ENCODE measurements around the gene TBX21. TPM values are rescaled to one million over a fixed set of nuclear protein-coding genes. Genes with fewer than 3 reads are reported as not detected.

The TBX21 gene
- total RNA-seq, 1 experiment from 2014 or later = 0.15 TPM

DNA sequence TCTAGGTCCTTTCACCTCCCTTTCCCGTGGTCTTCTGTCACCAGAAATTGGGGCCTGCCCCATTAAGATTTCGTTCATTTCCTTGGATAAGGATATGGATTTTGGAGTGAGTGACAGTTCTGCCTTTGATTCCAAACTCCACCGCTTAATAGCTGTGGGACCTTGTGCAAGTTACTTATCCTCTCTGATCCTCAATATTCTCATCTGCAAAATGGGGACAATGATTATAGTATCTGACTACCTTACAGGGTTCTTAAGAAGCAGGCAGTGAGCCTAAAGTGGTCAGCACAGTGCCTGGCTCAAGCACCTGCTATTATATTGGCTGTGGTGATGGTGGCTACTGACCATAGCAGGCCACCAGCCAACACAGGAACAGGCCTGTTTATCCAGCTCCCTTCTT is 23.4 kb upstream of the TBX21 start:
- ATAC-seq = no peak
- H3K36me3 Mint-ChIP-seq = no peaks in the 10 kb centered on the region
- H3K4me3 Mint-ChIP-seq = peak overlapping the region; percentile 43
- peaks cover 38% of the 10 kb centered on the region for H3K27me3 Mint-ChIP-seq (ENCODE audit: low read depth)
- H3K9me3 Mint-ChIP-seq = no peaks in the 10 kb centered on the region
- CTCF ChIA-PET = interaction anchor here (1.8 to 3.5 kb wide), 5 partner anchors 9 to 80 kb away, joined by 5 to 37 read pairs (median 15); partner anchors contain the start of gene TBX21
- TF ChIP-seq ZNF396 (CRISPR knock-in tag; IDR thresholded peaks at IDR 0.05; ENCODE audit: borderline replicate concordance) (no peak), ZNF423 (CRISPR knock-in tag; IDR thresholded peaks at IDR 0.05) (no peak), ZNF138 (CRISPR knock-in tag; conservative IDR thresholded peaks at IDR 0.05) (no peak), GRHL2 (CRISPR knock-in tag; IDR thresholded peaks at IDR 0.05; ENCODE audit: insufficient replicate concordance, severe bottlenecking) (no peak), ZNF121 (CRISPR knock-in tag; IDR thresholded peaks at IDR 0.05) (no peak), ZNF512 (CRISPR knock-in tag; IDR thresholded peaks at IDR 0.05; ENCODE audit: borderline replicate concordance) (no peak), TCF7 (CRISPR knock-in tag; IDR thresholded peaks at IDR 0.05; ENCODE audit: low read depth) (no peak), USF1 (CRISPR knock-in tag; IDR thresholded peaks at IDR 0.05) (no peak), FOXP1 (CRISPR knock-in tag; IDR thresholded peaks at IDR 0.05; ENCODE audit: borderline replicate concordance) (no peak), TP53 (CRISPR knock-in tag; IDR thresholded peaks at IDR 0.05) (no peak), HMGA2 (CRISPR knock-in tag; IDR thresholded peaks at IDR 0.05) (no peak), ELF4 (CRISPR knock-in tag; IDR thresholded peaks at IDR 0.05; ENCODE audit: low read depth) (no peak), NR3C1 (CRISPR knock-in tag; conservative IDR thresholded peaks at IDR 0.05; ENCODE audit: low read depth) (no peak)
- TF ChIP-seq, protein P1, sequence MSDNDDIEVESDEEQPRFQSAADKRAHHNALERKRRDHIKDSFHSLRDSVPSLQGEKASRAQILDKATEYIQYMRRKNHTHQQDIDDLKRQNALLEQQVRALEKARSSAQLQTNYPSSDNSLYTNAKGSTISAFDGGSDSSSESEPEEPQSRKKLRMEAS (CRISPR knock-in tag; IDR thresholded peaks at IDR 0.05) = no peak
- TF ChIP-seq, protein P2, sequence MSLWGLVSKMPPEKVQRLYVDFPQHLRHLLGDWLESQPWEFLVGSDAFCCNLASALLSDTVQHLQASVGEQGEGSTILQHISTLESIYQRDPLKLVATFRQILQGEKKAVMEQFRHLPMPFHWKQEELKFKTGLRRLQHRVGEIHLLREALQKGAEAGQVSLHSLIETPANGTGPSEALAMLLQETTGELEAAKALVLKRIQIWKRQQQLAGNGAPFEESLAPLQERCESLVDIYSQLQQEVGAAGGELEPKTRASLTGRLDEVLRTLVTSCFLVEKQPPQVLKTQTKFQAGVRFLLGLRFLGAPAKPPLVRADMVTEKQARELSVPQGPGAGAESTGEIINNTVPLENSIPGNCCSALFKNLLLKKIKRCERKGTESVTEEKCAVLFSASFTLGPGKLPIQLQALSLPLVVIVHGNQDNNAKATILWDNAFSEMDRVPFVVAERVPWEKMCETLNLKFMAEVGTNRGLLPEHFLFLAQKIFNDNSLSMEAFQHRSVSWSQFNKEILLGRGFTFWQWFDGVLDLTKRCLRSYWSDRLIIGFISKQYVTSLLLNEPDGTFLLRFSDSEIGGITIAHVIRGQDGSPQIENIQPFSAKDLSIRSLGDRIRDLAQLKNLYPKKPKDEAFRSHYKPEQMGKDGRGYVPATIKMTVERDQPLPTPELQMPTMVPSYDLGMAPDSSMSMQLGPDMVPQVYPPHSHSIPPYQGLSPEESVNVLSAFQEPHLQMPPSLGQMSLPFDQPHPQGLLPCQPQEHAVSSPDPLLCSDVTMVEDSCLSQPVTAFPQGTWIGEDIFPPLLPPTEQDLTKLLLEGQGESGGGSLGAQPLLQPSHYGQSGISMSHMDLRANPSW (CRISPR knock-in tag; conservative IDR thresholded peaks at IDR 0.05; ENCODE audit: low read depth) = no peak
- TF ChIP-seq, protein P3, sequence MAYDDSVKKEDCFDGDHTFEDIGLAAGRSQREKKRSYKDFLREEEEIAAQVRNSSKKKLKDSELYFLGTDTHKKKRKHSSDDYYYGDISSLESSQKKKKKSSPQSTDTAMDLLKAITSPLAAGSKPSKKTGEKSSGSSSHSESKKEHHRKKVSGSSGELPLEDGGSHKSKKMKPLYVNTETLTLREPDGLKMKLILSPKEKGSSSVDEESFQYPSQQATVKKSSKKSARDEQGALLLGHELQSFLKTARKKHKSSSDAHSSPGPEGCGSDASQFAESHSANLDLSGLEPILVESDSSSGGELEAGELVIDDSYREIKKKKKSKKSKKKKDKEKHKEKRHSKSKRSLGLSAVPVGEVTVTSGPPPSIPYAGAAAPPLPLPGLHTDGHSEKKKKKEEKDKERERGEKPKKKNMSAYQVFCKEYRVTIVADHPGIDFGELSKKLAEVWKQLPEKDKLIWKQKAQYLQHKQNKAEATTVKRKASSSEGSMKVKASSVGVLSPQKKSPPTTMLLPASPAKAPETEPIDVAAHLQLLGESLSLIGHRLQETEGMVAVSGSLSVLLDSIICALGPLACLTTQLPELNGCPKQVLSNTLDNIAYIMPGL (CRISPR knock-in tag; IDR thresholded peaks at IDR 0.05) = no peak
- no peak for DNase-seq (ENCODE audit: low spot score)
- H3K27ac Mint-ChIP-seq = no peak overlapping the region
- H3K4me1 Mint-ChIP-seq = peaks cover 13% of the 10 kb centered on the region
- POLR2A ChIA-PET = interaction anchor here (1.2 kb wide), 1 partner anchor 9 kb away, joined by 3 read pairs; no protein-coding TSS in a partner anchor

DNA sequence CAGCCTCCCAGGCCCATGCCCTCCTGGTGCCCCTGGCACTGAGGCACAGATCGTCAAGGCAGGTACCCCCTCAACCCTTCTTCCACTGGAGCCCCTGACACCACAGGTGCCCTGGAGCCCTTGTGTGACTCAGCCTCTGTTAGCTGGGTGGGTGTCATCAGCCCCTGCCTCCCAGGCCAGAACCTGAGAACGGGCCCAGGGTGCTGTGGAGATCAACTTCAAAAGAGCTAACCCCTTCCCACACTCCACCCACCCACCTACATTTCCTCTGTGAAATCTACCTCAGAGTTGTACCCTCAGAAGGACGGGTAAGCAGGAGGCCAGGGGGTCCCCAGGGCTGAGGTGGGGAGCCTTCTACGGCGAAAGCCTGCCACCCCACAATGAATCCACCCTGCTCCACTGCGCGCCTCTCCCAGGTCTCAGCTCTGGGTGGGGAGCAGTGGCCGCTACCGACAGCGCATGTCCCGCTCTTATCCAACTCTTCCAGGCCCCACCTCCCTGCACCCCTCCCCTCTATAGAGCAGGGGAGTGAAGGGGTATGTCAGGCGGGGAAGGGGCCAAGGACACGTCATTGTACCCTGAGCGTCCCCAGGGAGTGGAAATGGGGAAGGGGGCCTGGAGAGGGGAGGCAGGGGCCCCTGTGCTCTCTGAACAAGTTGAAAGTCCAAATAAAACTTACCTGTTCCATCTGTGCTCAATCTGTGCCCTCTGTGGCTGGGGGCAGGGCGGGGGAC is 21.5 kb upstream of the TBX21 start:
- ChIA-PET POLR2A (no interaction called here), CTCF (no interaction called here)
- Mint-ChIP-seq H3K27ac (no peak overlapping the region), H3K4me1 (peaks cover 13% of the 10 kb centered on the region), H3K4me3 (no peak overlapping the region), H3K9me3 (no peaks in the 10 kb centered on the region), H3K27me3 (ENCODE audit: low read depth) (peaks cover 42% of the 10 kb centered on the region), H3K36me3 (no peaks in the 10 kb centered on the region)
- TF ChIP-seq, protein P4, sequence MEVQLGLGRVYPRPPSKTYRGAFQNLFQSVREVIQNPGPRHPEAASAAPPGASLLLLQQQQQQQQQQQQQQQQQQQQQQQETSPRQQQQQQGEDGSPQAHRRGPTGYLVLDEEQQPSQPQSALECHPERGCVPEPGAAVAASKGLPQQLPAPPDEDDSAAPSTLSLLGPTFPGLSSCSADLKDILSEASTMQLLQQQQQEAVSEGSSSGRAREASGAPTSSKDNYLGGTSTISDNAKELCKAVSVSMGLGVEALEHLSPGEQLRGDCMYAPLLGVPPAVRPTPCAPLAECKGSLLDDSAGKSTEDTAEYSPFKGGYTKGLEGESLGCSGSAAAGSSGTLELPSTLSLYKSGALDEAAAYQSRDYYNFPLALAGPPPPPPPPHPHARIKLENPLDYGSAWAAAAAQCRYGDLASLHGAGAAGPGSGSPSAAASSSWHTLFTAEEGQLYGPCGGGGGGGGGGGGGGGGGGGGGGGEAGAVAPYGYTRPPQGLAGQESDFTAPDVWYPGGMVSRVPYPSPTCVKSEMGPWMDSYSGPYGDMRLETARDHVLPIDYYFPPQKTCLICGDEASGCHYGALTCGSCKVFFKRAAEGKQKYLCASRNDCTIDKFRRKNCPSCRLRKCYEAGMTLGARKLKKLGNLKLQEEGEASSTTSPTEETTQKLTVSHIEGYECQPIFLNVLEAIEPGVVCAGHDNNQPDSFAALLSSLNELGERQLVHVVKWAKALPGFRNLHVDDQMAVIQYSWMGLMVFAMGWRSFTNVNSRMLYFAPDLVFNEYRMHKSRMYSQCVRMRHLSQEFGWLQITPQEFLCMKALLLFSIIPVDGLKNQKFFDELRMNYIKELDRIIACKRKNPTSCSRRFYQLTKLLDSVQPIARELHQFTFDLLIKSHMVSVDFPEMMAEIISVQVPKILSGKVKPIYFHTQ (CRISPR knock-in tag; IDR thresholded peaks at IDR 0.05) = no peak
- TF ChIP-seq JAZF1 (CRISPR knock-in tag; IDR thresholded peaks at IDR 0.05) (no peak), CDX4 (CRISPR knock-in tag; IDR thresholded peaks at IDR 0.05; ENCODE audit: borderline replicate concordance) (no peak), FOXJ3 (CRISPR knock-in tag; IDR thresholded peaks at IDR 0.05; ENCODE audit: borderline replicate concordance) (no peak), TP53 (CRISPR knock-in tag; IDR thresholded peaks at IDR 0.05) (no peak), RORB (CRISPR knock-in tag; IDR thresholded peaks at IDR 0.05) (no peak), ZNF671 (CRISPR knock-in tag; IDR thresholded peaks at IDR 0.05) (no peak)
- TF ChIP-seq, protein P5, sequence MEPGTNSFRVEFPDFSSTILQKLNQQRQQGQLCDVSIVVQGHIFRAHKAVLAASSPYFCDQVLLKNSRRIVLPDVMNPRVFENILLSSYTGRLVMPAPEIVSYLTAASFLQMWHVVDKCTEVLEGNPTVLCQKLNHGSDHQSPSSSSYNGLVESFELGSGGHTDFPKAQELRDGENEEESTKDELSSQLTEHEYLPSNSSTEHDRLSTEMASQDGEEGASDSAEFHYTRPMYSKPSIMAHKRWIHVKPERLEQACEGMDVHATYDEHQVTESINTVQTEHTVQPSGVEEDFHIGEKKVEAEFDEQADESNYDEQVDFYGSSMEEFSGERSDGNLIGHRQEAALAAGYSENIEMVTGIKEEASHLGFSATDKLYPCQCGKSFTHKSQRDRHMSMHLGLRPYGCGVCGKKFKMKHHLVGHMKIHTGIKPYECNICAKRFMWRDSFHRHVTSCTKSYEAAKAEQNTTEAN (CRISPR knock-in tag; IDR thresholded peaks at IDR 0.05) = no peak
- ATAC-seq = no peak
- DNase-seq (ENCODE audit: low spot score) = no peak
